Stimulated activated CD4-positive, alpha-beta T cell treated with anti-CD3 and anti-CD28 coated beads, Interleukin-15, amount 100 ng/mL, for 1 hour (primary cell): ENCODE measurements around the gene GGT6.
A peak's percentile ranks its signal among the peaks of the same experiment; 100 is the strongest.
"Not testable (repeated sequence)": the region's sequence is repeated elsewhere in the genome, so short reads cannot be mapped to it uniquely, and the experiment has no call there.

ENCODE experiments used
- DNase-seq, 2 donors: peaks; one replicate each; pipeline ENCODE4 v3.0.0-alpha.2; 2020; ENCODE audit warnings: low read depth in 1 of 2, low spot score in 1 of 2

GGT6 gene, protein sequence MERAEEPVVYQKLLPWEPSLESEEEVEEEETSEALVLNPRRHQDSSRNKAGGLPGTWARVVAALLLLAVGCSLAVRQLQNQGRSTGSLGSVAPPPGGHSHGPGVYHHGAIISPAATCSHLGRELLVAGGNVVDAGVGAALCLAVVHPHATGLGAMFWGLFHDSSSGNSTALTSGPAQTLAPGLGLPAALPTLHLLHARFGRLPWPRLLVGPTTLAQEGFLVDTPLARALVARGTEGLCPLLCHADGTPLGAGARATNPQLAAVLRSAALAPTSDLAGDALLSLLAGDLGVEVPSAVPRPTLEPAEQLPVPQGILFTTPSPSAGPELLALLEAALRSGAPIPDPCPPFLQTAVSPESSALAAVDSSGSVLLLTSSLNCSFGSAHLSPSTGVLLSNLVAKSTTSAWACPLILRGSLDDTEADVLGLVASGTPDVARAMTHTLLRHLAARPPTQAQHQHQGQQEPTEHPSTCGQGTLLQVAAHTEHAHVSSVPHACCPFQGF

GRCh38 chr17:4560421-4560820 is at the start of gene GGT6:
TSS of gene GGT6 (minus strand) at chr17:4560577. CDS start at chr17:4560521, 56 bp downstream.
- no peak for DNase-seq

DNA sequence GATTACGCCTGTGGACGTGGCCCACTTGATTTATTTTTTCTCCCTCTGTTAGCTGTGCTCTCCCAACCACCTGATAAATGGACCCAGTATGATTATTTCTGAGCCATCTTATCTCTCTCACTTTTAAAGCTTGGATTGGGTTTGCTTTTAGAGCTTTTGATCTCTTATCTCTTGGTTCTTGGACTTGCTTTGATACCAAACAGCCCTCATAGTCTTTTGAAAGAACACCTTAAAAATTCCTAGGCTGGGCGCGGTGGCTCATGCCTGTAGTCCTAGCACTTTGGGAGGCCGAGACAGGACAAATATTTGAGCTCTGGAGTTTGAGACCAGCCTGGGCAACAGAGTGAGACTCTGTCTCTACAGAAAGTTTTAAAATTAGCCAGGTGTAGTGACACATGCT is 49.8 kb upstream of the GGT6 start:
- no peak for DNase-seq

DNA sequence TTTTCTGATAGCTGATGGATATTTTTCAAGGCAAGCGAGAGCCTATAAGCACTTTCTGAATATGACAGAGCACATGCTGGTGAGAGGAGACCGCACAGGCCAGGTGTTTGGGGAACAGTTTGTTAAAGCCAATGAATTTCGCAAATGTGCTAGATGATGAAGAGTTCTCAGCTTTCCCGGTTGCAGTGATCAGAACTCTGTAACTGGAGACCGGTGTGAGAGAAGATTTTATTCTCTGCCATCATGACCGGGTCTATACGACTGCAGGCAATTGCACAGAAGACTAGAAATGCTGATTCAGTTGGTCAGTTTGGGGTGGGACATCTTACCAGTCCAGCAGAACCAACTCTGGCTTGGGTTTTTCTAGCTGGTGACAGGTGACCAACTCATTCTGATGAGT is 49.4 kb upstream of the GGT6 start:
- DNase-seq = no peak

GRCh38 chr17:4607773-4608187 is 47.4 kb upstream of the GGT6 start:
- no peak for DNase-seq

DNA sequence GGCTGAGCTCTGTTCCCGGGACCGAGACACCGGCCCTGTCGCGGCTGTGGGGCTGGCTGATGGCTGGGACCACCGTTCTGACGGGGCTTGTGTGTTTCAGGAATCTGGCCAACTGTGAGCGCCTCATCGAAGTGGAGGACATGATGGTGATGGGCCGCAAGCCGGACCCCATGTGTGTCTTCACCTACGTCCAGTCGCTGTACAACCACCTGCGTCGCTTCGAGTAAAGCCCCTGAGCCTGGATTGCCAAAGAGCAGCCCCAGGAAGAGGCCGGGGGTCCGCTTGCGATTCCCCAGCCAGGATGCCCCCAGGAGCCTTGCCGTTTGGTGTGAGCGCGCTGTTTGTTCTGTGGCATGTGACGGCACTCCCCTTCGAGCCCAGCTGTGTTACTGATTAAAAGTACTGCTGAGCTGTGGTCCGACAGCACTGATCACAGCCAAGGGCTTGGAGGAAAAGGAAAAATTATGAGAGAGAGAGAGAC is 46.9 kb upstream of the GGT6 start:
- DNase-seq = no peak

- DNase-seq = no peak
These were observed 45.4 kb upstream of the GGT6 start for GRCh38 chr17:4605826-4606225.

- DNase-seq = not testable (repeated sequence)
These were observed 44.4 kb upstream of the GGT6 start for GRCh38 chr17:4604736-4605135.

DNA sequence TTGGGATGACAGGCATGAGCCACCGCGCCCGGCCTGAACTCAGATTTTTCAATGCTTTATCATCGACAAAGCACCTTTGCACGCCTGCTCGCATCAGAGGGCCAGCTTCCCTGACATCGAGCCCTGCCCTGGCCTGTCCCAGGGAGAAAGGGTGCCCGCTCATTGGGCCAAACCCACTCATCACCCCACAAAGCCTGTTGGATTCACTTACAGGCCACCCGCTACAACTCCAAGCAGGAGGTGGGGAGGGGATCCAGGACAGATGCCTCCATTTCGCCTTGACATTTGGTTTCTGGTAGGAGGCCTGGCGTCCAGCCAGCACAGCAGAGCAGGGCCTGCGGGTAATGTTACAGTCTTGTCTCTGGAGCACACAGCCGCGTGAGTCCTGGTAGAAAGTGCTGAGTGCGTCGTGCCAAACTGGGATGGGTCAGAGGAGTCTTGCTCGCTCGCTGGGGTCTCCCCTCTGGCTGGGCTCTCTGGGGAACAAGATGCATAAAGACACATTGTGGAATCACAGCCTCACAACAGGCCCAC is 43.8 kb upstream of the GGT6 start:
- no peak for DNase-seq

- no peak for DNase-seq
These were observed 41.7 kb upstream of the GGT6 start for GRCh38 chr17:4602041-4602440.

GRCh38 chr17:4601326-4601725 is 40.9 kb upstream of the GGT6 start:
- DNase-seq = no peak

- DNase-seq = no peak
These were observed 40.2 kb upstream of the GGT6 start for GRCh38 chr17:4600563-4600962.

GRCh38 chr17:4599505-4600281 is 39.3 kb upstream of the GGT6 start:
- no peak for DNase-seq

DNA sequence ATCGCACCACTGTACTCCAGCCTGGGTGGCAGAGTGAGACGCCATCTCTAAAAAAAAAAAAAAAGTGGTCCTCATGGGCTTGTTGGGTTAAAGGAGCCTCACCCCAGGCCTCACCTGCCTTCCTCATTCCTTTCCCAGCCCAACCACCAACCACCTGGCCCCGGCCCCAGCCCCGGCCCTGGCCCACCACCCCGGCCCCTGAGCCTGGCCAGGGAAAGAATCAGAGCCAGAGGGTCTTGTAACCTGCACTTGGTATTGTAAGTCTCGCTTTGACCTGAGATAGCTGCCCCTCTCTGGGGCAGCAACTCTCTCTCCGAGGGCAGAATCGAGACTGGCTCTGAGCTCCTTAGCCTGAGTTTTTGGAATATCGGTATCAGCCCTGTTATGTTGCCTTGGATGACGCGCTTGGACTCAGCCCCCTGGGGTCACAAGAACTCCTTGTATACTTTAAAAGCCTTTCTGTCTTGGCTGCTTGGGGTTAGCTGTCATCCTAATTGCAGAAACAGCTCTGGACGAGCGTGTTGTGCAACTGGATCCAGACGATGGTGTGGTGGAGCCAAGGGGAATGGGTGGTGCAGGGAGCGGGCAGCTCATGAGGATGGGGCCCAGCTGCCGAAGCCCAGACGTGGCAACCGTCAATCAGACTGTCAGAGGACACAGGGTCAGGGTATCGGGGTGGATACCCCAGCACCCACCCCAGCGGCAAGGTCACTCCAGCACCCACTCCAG is 38.6 kb upstream of the GGT6 start:
- DNase-seq = no peak

DNA sequence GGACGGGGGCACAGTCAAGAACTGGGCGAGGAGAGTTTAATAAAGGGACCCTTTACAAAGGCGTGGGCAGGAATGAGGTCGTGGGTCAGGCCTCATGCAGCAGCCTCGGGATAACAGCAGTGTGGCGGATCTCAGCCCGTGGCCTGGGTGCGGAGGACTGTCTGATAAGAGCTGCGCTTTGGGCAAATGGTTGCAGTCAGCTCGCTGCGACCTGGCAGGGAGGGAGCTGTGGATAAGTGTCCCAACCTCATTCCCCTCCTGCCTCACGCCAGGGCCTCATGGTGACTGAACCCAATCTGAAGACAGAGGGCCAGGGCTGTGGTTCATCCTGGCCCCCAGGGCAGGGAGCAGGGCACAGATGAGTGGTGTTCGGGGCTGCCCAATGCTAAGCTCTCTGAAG is 37.6 kb upstream of the GGT6 start:
- no peak for DNase-seq

- DNase-seq = no peak
These were observed 36.4 kb upstream of the GGT6 start for GRCh38 chr17:4596636-4597380.

DNA sequence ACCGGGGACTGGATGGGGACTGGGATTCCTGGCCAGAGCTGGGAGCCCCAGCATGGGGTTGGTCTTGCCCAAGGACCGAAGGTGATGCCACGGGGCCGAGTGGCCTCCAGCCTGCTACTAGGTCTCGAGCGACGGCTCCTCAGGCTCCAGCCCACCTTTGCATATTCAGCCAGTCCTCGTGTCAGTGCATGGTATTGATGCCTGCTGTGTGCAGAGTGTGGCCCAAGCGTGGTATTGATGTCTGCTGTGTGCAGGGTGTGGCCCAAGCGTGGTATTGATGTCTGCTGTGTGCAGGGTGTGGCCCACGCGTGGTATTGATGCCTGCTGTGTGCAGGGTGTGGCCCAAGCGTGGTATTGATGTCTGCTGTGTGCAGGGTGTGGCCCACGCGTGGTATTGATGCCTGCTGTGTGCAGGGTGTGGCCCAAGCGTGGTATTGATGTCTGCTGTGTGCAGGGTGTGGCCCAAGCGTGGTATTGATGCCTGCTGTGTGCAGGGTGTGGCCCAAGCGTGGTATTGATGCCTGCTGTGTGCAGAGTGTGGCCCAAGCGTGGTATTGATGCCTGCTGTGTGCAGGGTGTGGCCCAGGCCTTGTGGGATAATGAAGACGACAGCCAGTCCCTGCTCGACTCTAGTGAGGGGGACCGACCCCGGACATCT is 35.4 kb upstream of the GGT6 start:
- DNase-seq = not testable (repeated sequence)

- peak in 1 of 2 donors; percentile 24 for DNase-seq
These were observed 34.7 kb upstream of the GGT6 start for GRCh38 chr17:4594931-4595684.

GRCh38 chr17:4594406-4594805 is 34.0 kb upstream of the GGT6 start:
- DNase-seq = no peak

- DNase-seq = no peak
These were observed 32.6 kb upstream of the GGT6 start for GRCh38 chr17:4593021-4593421.
